Measurements from ENCODE around the gene CCDC154. TPM values are rescaled to one million over a fixed set of nuclear protein-coding genes. Genes with fewer than 3 reads are reported as not detected.

CCDC154 gene
- polyA plus RNA-seq, 1 donor (not counting 4 experiments of a cell fraction or from before 2014, with no cell fraction given): 0.46 TPM

DNA sequence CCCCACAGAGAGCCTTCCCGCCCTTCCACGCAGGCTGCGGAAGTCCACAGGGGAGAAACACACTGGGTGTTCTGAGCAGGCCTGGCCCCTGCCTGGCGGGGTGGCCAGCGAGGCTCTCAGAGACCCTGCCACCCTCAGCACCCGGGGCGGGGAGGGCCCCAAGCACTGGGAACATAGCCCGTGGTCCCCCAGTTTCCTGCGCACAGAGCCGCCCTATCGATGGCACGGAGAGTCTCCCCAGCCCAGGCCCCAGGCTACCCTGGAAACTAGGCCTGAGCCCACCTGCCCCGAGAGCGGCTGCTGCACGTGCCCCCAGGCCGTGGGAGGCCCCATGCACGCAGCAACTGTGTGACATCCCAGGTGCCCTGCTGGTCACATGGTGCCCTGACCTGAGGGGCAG, 10.2 kb upstream of the CCDC154 start:
- H3K4me3 ChIP-seq (ENCODE audit: control insufficient read depth in 2 of 3, extremely low read depth in 1 of 3, insufficient read depth in 2 of 3, low read depth in 1 of 3, low read length in 3 of 3): no peak overlapping the region
- FAIRE-seq: no peak
- no peaks in the 10 kb centered on the region for H3K79me2 ChIP-seq (ENCODE audit: control insufficient read depth, insufficient read depth, low read length)
- no peak overlapping the region for H3K4me2 ChIP-seq (ENCODE audit: control insufficient read depth, extremely low read depth, insufficient read depth, low read depth, low read length)
- no peak overlapping the region for H3K27ac ChIP-seq (ENCODE audit: control insufficient read depth, insufficient read depth, low read length)
- TF ChIP-seq EZH2 (IDR thresholded peaks at IDR 0.05; ENCODE audit: low read length): no peak
- TF ChIP-seq, protein P1, sequence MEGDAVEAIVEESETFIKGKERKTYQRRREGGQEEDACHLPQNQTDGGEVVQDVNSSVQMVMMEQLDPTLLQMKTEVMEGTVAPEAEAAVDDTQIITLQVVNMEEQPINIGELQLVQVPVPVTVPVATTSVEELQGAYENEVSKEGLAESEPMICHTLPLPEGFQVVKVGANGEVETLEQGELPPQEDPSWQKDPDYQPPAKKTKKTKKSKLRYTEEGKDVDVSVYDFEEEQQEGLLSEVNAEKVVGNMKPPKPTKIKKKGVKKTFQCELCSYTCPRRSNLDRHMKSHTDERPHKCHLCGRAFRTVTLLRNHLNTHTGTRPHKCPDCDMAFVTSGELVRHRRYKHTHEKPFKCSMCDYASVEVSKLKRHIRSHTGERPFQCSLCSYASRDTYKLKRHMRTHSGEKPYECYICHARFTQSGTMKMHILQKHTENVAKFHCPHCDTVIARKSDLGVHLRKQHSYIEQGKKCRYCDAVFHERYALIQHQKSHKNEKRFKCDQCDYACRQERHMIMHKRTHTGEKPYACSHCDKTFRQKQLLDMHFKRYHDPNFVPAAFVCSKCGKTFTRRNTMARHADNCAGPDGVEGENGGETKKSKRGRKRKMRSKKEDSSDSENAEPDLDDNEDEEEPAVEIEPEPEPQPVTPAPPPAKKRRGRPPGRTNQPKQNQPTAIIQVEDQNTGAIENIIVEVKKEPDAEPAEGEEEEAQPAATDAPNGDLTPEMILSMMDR (optimal IDR thresholded peaks at IDR 0.05 in 1 of 3, IDR thresholded peaks at IDR 0.05 in 1 of 3, conservative IDR thresholded peaks at IDR 0.05 in 1 of 3; ENCODE audit: extremely low read depth in 1 of 3, insufficient read depth in 2 of 3, low read length in 3 of 3): no peak
- no peaks in the 10 kb centered on the region for H3K4me1 ChIP-seq (ENCODE audit: control insufficient read depth, extremely low read depth, insufficient read depth, low read length)
- dilution Hi-C loops (cut with MboI; ENCODE audit: extremely low pct_ligation_motif_present, low sequenced_read_pairs): no loop called here
- no peak overlapping the region for H3K9ac ChIP-seq (ENCODE audit: control insufficient read depth, extremely low read depth, insufficient read depth, low read length)
- no peaks in the 10 kb centered on the region for H3K9me1 ChIP-seq (ENCODE audit: control insufficient read depth, extremely low read depth, insufficient read depth, low read length)
- no peak for DNase-seq (ENCODE audit: low read depth, low spot score)
- peaks cover 0 to 31% of the 10 kb centered on the region in 2 experiments for H3K36me3 ChIP-seq (ENCODE audit: control insufficient read depth in 2 of 2, extremely low read depth in 1 of 2, insufficient read depth in 2 of 2, low read length in 2 of 2)
- no peaks in the 10 kb centered on the region for H3K9me3 ChIP-seq (ENCODE audit: control insufficient read depth, low read depth, low read length)
- no peaks in the 10 kb centered on the region for H4K20me1 ChIP-seq (ENCODE audit: control insufficient read depth, extremely low read depth, insufficient read depth, low read length)
- H2AFZ ChIP-seq (ENCODE audit: control insufficient read depth, low read length): no peak overlapping the region
- H3K27me3 ChIP-seq (ENCODE audit: control insufficient read depth, extremely low read depth, insufficient read depth, low read length): no peaks in the 10 kb centered on the region

DNA sequence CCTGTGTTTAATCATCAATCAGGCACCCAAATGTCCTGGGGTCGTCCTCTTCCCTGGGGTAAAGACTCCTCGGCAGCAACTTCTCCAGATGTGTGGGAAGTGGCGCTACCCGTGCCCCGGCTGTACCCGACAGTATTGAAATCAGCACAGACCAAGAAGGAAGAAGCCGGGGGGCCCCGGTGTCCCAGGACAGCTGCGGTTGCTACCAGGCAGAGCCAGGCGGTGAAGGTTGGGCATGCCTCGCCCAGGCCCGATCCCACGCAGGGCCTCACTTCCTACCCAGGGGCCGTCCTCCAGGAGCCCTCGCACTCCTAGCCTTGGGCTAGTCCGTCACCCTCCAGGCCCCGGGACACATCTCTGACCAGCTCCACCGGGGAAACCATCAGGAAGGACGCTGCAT, 9.0 kb upstream of the CCDC154 start:
- dilution Hi-C loops (cut with MboI; ENCODE audit: extremely low pct_ligation_motif_present, low sequenced_read_pairs): no loop called here
- Histone ChIP-seq H3K27me3 (ENCODE audit: control insufficient read depth, extremely low read depth, insufficient read depth, low read length) (no peaks in the 10 kb centered on the region), H4K20me1 (ENCODE audit: control insufficient read depth, extremely low read depth, insufficient read depth, low read length) (no peaks in the 10 kb centered on the region), H3K4me1 (ENCODE audit: control insufficient read depth, extremely low read depth, insufficient read depth, low read length) (no peaks in the 10 kb centered on the region), H3K27ac (ENCODE audit: control insufficient read depth, insufficient read depth, low read length) (no peak overlapping the region), H3K9me1 (ENCODE audit: control insufficient read depth, extremely low read depth, insufficient read depth, low read length) (no peaks in the 10 kb centered on the region), H3K9ac (ENCODE audit: control insufficient read depth, extremely low read depth, insufficient read depth, low read length) (no peak overlapping the region), H3K9me3 (ENCODE audit: control insufficient read depth, low read depth, low read length) (no peaks in the 10 kb centered on the region), H3K4me3 (ENCODE audit: control insufficient read depth in 2 of 3, extremely low read depth in 1 of 3, insufficient read depth in 2 of 3, low read depth in 1 of 3, low read length in 3 of 3) (no peak overlapping the region), H2AFZ (ENCODE audit: control insufficient read depth, low read length) (no peak overlapping the region), H3K36me3 (ENCODE audit: control insufficient read depth in 2 of 2, extremely low read depth in 1 of 2, insufficient read depth in 2 of 2, low read length in 2 of 2) (peaks cover 0 to 29% of the 10 kb centered on the region in 2 experiments), H3K4me2 (ENCODE audit: control insufficient read depth, extremely low read depth, insufficient read depth, low read depth, low read length) (no peak overlapping the region), H3K79me2 (ENCODE audit: control insufficient read depth, insufficient read depth, low read length) (no peaks in the 10 kb centered on the region)
- DNase-seq (ENCODE audit: low read depth, low spot score) (no peak), FAIRE-seq (no peak)
- no peak for TF ChIP-seq EZH2 (IDR thresholded peaks at IDR 0.05; ENCODE audit: low read length)
- TF ChIP-seq, protein P1 (optimal IDR thresholded peaks at IDR 0.05 in 1 of 3, IDR thresholded peaks at IDR 0.05 in 1 of 3, conservative IDR thresholded peaks at IDR 0.05 in 1 of 3; ENCODE audit: extremely low read depth in 1 of 3, insufficient read depth in 2 of 3, low read length in 3 of 3): no peak
